Liver (tissue), 3 donors: ENCODE results near the gene DMD.

Source experiments
- EGR1 ChIP-seq, 2 donors: IDR thresholded peaks; 2 replicates each; pipeline ENCODE4 v1.6.1; 2016 to 2018; ENCODE audit warnings: antibody characterized with exemption in 2 of 2, low read depth in 2 of 2
- FOXA2 ChIP-seq: IDR thresholded peaks from 2 replicates; pipeline ENCODE4 v1.6.1; 2016; ENCODE audit warnings: antibody characterized with exemption
- GABPA ChIP-seq, 2 donors: IDR thresholded peaks in 1 of 2; conservative IDR thresholded peaks in 1 of 2; 2 replicates each; pipeline ENCODE4 v1.6.1; 2016; ENCODE audit warnings: antibody characterized with exemption in 2 of 2, mild to moderate bottlenecking in 1 of 2, moderate library complexity in 1 of 2
- HNF4A ChIP-seq, 2 donors: conservative IDR thresholded peaks; 2 replicates each; pipeline ENCODE4 v1.6.1; 2016; ENCODE audit warnings: antibody characterized with exemption in 2 of 2, mild to moderate bottlenecking in 2 of 2
- JUND ChIP-seq, 2 donors: IDR thresholded peaks; 2 replicates each; pipeline ENCODE4 v1.6.1; 2016; ENCODE audit warnings: antibody characterized with exemption in 2 of 2
- RAD21 ChIP-seq, 2 donors: IDR thresholded peaks; 2 replicates each; pipeline ENCODE4 v1.6.1; 2016; ENCODE audit warnings: antibody characterized with exemption in 2 of 2, mild to moderate bottlenecking in 2 of 2
- TAF1 ChIP-seq: conservative IDR thresholded peaks from 2 replicates; pipeline ENCODE4 v1.6.1; 2016; ENCODE audit warnings: antibody characterized with exemption, mild to moderate bottlenecking
- YY1 ChIP-seq: IDR thresholded peaks from 2 replicates; pipeline ENCODE4 v1.6.1; 2016; ENCODE audit warnings: antibody characterized with exemption, mild to moderate bottlenecking
- TF ChIP-seq, protein P1 (sequence below): fragments of 150-350 bp; IDR thresholded peaks from 2 replicates; pipeline ENCODE4 v1.5.1; 2017; ENCODE audit warnings: improper control_type of control experiment, low read depth, low read length; ENCODE audit not compliant: missing input control
- TF ChIP-seq, protein P2 (sequence below): IDR thresholded peaks from 2 replicates; pipeline ENCODE4 v1.6.1; 2016; ENCODE audit warnings: antibody characterized with exemption
- TF ChIP-seq, protein P3 (sequence below): IDR thresholded peaks from 2 replicates; pipeline ENCODE4 v1.6.1; 2016; ENCODE audit warnings: antibody characterized with exemption
- TF ChIP-seq, protein P4 (sequence below): IDR thresholded peaks from 2 replicates; pipeline ENCODE4 v1.6.1; 2016; ENCODE audit warnings: antibody characterized with exemption, mild to moderate bottlenecking
- TF ChIP-seq, protein P5 (sequence below): IDR thresholded peaks from 2 replicates; pipeline ENCODE4 v1.6.1; 2016; ENCODE audit warnings: antibody characterized with exemption
- donor health status: healthy.
- donor health status: healthy.

DNA sequence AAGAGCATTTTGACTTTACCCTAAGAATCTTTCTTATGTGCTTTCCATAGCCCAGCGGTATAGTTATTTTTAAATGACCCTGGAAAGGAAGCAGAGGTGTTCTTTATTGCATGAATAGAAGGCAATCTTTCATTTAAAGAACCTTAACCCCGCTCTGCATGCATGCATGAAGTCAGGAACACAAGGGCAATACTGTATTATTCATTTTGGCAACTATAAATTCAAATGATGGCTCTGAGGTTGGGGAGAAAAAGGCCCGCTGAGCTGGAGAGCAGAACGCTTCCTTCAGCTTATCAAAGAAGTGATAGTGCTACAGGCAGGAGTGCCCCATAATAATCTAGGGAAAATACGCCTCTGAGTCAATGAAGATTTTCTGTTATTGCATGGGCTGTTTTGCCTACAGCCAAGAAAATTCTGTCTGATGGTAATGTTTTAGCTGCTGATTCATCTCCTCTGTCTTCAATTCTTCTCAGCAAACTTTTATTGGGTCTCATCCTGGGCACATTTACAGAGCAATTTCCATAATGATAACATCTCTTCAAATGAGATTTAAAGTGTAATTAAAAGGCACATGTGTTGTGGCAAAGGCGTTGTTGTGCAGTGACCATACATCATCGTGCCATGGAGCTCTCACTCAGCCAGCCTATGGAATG is 1687.3 kb downstream of the DMD start:
- TF ChIP-seq, protein P1, sequence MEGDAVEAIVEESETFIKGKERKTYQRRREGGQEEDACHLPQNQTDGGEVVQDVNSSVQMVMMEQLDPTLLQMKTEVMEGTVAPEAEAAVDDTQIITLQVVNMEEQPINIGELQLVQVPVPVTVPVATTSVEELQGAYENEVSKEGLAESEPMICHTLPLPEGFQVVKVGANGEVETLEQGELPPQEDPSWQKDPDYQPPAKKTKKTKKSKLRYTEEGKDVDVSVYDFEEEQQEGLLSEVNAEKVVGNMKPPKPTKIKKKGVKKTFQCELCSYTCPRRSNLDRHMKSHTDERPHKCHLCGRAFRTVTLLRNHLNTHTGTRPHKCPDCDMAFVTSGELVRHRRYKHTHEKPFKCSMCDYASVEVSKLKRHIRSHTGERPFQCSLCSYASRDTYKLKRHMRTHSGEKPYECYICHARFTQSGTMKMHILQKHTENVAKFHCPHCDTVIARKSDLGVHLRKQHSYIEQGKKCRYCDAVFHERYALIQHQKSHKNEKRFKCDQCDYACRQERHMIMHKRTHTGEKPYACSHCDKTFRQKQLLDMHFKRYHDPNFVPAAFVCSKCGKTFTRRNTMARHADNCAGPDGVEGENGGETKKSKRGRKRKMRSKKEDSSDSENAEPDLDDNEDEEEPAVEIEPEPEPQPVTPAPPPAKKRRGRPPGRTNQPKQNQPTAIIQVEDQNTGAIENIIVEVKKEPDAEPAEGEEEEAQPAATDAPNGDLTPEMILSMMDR, result no peak
- TF ChIP-seq JUND (IDR thresholded peaks at IDR 0.05) (no peak), FOXA2 (no peak), YY1 (no peak), TAF1 (no peak), EGR1 (IDR thresholded peaks at IDR 0.05; ENCODE audit: low read depth in 2 of 2) (no peak), GABPA (IDR thresholded peaks at IDR 0.05 in 1 of 2, conservative IDR thresholded peaks at IDR 0.05 in 1 of 2) (no peak), RAD21 (IDR thresholded peaks at IDR 0.05) (no peak), HNF4A (conservative IDR thresholded peaks at IDR 0.05) (no peak)
- TF ChIP-seq, protein P2, sequence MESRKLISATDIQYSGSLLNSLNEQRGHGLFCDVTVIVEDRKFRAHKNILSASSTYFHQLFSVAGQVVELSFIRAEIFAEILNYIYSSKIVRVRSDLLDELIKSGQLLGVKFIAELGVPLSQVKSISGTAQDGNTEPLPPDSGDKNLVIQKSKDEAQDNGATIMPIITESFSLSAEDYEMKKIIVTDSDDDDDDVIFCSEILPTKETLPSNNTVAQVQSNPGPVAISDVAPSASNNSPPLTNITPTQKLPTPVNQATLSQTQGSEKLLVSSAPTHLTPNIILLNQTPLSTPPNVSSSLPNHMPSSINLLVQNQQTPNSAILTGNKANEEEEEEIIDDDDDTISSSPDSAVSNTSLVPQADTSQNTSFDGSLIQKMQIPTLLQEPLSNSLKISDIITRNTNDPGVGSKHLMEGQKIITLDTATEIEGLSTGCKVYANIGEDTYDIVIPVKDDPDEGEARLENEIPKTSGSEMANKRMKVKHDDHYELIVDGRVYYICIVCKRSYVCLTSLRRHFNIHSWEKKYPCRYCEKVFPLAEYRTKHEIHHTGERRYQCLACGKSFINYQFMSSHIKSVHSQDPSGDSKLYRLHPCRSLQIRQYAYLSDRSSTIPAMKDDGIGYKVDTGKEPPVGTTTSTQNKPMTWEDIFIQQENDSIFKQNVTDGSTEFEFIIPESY, result no peak
- TF ChIP-seq, protein P3, sequence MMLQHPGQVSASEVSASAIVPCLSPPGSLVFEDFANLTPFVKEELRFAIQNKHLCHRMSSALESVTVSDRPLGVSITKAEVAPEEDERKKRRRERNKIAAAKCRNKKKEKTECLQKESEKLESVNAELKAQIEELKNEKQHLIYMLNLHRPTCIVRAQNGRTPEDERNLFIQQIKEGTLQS, result no peak
- TF ChIP-seq, protein P4, sequence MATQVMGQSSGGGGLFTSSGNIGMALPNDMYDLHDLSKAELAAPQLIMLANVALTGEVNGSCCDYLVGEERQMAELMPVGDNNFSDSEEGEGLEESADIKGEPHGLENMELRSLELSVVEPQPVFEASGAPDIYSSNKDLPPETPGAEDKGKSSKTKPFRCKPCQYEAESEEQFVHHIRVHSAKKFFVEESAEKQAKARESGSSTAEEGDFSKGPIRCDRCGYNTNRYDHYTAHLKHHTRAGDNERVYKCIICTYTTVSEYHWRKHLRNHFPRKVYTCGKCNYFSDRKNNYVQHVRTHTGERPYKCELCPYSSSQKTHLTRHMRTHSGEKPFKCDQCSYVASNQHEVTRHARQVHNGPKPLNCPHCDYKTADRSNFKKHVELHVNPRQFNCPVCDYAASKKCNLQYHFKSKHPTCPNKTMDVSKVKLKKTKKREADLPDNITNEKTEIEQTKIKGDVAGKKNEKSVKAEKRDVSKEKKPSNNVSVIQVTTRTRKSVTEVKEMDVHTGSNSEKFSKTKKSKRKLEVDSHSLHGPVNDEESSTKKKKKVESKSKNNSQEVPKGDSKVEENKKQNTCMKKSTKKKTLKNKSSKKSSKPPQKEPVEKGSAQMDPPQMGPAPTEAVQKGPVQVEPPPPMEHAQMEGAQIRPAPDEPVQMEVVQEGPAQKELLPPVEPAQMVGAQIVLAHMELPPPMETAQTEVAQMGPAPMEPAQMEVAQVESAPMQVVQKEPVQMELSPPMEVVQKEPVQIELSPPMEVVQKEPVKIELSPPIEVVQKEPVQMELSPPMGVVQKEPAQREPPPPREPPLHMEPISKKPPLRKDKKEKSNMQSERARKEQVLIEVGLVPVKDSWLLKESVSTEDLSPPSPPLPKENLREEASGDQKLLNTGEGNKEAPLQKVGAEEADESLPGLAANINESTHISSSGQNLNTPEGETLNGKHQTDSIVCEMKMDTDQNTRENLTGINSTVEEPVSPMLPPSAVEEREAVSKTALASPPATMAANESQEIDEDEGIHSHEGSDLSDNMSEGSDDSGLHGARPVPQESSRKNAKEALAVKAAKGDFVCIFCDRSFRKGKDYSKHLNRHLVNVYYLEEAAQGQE, result no peak
- TF ChIP-seq, protein P5, sequence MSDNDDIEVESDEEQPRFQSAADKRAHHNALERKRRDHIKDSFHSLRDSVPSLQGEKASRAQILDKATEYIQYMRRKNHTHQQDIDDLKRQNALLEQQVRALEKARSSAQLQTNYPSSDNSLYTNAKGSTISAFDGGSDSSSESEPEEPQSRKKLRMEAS, result no peak
